HG03439 (cell line): ENCODE results near the gene ESR1.
"Not testable (repeated sequence)": the region's sequence is repeated elsewhere in the genome, so short reads cannot be mapped to it uniquely, and the experiment has no call there.

Experiments
- ATAC-seq: cut with Tn5 transposase; IDR thresholded peaks from one replicate; pipeline ENCODE4 v1.9.1; 2021; ENCODE audit warnings: mild to moderate bottlenecking, moderate library complexity; ENCODE audit not compliant: unreplicated experiment

Gene ESR1

DNA sequence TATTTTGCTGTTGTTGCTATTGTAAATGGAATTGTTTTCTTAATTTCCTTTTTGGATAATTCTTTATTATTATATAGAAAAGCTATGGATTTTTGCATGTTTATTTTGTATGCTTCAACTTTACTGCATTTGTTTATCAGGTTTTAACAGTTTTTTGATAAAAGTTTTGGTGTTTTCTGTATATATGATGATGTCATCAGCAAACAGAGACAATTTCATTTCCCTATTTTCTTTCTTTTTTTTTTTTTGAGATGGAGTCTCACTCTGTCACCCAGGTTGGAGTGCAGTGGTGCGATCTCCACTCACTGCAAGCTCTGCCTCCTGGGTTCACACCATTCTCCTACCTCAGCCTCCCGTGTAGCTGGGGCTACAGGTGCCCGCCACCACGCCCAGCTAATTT is 156.9 kb downstream of the ESR1 start:
- ATAC-seq: not testable (repeated sequence)

DNA sequence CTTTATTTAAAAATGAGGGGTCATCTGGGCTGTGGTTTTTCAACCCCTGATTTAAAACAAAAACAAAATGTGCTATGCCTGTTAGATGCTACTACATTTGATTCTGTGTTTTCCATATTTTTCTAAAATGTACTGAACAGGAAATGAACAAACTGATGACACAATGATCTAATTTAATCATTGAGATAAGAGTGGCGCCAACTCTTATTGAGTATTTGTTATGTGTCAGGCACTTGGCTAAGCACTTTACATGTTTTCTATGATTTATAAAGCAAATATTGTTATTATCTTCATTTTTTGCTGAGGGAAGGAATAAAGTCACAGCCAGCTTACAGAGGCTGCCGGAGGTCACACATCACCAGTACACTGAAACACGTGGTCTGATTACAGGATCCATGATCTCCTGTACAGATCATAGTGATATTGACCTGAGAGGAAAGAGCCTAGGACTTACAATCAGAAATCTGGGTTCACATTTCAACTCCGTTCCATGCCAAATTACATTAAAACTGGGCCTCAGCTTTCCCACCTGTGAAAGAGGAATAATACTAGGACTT is 166.7 kb downstream of the ESR1 start:
- no peak for ATAC-seq

DNA sequence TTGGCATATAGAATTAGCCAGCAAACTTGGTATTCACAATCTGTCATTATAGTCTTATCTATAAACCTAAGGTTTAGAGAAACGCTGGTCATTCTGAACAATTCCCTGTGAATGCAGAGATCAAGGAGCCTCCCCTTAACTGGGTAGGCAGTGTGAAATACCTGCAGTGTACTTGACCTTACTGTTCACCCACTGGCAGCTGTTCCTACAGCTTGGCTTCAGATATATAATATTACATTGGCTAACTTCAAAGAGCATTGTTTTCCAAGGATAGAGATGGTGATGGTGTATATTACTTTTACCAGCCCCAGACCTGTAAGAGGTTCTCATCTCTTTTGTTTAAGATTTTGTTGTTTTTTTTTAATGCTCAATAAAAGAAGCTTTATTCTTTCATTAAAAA is 168.3 kb downstream of the ESR1 start:
- ATAC-seq: no peak

DNA sequence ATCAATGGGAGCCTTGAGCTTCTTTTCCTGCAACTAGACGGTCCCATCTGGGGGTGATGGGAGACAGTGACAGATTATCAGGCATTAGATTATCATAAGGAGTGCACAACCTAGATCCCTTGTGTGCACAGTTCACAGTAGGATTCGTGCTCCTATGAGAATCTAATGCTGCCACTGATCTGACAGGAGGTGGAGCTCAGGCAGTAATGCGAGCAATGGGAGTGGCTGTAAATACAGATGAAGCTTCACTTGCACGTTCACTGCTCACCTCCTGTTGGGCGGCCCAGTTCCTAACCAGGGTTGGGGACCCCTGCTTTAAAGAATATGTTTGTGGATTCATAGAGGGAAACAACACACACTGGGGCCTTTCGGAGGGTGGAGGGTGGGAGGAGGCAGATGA is 180.7 kb downstream of the ESR1 start:
- ATAC-seq: not testable (repeated sequence)

DNA sequence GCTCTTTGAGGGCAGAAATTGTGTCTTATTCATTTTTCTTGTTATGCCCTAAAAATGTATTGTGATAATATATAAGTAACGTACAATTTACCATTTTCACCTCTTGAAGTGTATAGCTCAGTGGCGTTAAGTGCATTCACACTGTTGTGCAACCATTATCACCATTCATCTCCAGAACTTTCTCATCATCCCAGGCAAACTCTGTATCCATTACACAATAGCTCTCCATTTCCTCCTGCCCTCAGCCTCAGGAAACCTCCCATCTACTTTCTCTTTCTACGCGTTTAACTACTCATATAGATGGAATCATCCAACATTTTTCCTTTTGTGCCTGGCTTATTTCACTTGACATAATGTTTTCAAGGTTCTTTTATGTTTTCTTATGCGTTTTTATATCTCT is 184.6 kb downstream of the ESR1 start:
- ATAC-seq: no peak

DNA sequence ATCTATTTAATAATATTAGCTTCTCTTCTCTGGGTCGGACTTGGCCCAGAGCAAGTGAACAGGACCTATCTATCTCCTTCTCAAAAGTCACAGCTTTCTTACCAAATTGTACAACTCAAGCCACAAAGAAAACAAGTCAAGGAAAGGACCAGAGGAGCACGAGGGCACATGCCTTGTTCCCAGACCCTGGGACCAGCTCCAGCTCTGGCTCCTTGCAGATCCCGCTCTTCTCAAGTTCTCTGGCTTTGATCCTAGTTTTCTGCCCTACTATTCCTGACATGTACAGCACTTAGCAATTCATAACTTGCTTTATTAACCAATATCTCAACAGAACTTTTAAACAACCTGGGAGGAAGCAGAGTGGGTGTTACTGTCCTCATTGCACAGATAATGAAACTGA is 185.9 kb downstream of the ESR1 start:
- no peak for ATAC-seq

DNA sequence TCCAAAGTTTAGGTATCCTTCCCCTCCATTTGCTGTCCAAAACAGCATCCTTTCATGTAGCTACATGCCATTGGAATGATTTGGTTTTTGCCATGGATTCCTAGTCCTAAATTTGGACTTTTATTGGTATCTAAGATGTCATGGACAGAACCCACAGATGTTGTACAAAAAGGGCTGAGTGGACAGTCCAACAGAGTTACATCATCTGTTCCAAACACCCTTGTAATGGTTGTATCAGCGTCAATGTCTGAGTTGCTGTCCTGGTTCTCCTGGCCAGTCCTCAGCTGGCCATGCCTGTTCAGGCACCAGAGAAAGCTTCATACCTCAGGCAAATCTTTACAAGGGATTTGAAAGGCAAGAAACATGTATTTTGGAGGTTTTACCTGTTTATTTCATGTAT is 191.3 kb downstream of the ESR1 start:
- ATAC-seq: no peak

DNA sequence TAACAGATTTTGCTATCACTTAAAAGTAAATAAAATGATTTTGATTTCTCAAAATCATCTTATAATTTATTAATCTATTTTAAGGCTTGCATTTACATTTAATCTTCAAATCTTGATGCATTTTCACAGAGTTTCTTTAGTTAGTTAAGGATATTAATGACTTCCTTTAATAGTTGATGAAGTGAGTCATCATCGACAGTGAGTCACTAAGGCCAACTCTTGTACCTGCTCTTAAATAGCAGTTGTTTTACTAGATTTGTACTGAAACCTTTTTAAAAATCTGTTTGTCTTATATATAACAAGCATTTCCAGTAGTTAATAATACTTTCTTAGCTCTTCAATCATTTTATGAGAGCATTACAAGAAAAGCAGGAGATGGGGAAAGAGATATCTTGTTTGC is 191.7 kb downstream of the ESR1 start:
- ATAC-seq: no peak

DNA sequence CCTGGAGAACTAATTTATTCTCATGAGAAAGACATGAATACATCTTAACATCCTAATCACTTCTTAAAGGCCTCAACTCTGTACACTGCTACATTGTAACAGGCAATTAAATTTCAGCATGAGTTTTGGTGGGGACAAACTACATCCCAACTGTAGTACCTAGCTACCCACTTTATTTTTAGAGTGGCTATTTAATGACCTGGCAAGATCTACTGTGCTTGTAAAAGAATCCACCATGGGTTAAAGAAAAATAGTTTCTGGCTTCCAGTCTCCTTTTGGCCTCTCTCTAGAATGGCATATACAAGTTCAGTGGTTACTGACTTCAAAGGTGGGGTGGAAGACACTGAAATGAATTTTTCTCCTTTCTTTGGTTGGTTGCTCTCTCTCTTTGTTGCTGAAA is 193.9 kb downstream of the ESR1 start:
- ATAC-seq: no peak

DNA sequence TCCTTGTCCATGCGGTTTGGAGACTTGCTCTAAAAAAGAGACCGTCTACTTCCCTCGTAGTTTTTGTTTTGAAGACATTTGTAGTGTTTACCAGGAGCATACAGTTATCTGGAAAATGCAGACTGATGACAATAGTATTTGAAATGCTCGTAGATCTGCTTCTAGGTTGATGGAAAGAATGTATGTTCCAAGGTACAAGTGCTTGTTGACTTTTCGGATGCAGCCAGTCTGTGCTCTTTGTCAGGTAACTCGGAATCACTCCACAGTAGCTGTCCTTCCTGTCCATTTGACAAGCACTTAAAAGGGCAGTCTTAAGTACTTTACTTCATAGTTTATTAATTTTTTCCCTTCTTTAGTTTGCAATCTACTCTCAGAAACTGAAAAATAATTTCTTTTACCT is 194.8 kb downstream of the ESR1 start:
- no peak for ATAC-seq

DNA sequence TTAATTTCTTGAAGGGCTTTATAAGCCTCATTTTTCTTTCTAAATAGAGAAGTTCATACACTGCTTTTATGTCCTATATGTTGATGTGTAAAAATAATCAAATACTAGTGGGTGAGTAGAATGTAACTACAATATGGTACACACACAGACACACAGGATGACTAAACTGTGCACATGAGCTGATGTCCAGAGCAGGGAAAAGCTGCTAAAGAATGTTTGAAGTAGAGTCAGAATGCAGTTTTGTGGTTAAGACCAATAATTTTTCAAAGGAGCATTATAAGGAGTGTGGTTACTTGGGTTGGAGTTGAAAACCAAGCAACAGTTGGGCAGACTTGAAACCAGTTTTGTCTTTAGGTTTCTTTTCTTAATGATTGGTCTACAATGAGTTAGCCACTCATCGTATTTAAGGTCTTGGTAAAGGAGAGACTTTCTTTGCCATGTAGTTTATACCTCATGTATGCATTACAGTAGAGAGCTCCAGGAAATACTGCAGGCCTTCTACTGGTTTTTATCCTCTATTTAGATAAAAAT is 196.6 kb downstream of the ESR1 start:
- ATAC-seq: no peak

DNA sequence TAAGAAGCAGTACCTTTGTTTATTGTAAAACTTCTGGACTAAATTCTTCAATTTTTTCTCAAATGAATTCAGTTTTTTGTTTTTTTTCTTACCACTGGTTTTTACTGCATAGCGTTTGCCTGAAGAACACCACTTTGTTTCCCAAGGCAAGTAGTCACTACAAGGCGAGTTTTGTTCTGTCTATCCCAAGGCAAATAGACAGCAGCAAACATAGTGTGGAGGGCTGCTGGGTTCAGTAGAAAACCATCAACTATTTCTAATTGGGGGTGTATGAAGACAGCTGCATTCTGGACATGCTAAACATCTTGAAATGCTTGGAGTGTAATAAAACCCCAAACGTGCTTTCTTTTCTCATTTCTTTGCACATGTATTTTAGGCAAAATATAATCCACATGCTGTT is 197.4 kb downstream of the ESR1 start:
- ATAC-seq: no peak

DNA sequence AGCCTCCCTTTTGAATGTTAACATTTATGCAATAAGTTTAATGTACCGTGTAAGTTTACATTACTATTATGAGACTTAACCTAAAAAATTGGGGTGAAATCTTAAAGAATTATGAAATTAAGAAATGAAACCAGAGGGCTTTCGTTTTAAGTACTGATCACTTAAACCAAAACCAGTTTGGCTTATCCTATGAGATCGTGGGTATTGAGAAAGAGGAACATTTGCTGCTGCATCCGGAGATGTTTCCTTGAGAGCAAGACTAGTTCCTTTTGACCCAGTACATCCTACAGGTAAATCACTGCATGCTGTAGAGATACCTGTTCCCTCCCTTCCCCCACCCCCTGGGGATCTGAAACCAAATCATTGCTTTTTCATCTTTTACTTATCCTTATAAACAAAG is 201.3 kb downstream of the ESR1 start:
- ATAC-seq: no peak

DNA sequence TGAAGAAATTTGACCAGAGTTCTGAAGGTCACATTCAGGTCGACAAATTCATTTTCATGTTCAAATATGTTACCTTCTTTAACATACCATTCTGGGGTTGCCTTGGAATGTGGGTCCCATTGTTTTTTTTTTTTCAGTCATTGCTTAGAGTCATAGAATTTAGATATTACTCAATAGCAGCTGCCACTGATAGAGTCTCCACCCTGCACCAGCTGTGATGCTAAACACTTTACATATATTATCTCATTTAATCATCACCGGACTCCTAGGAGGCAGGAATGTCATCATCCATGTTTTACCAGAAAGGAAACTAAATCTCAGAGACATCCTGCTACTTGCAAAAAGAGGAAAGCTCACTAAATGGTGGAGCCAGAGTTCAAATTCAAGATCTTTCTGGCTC is 204.7 kb downstream of the ESR1 start:
- ATAC-seq: no peak

DNA sequence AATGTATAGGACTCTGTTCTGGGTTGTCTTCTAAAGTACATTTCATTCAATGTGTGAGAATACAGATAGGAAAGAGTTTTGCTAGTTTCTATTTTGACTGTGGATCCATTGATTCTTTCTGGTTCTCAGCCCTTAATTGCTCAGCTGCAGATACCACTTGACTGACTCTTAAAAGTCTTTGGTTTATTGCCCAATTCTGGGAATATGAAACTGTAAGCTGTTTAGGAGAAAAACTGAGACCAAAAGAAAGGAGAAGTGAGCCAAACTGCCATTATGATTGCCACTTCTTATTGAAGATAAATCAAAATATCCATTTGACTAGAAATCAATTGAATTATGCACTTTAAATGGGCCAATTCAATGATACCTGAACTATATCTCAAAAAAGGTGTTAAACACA is 211.4 kb downstream of the ESR1 start:
- ATAC-seq: no peak

DNA sequence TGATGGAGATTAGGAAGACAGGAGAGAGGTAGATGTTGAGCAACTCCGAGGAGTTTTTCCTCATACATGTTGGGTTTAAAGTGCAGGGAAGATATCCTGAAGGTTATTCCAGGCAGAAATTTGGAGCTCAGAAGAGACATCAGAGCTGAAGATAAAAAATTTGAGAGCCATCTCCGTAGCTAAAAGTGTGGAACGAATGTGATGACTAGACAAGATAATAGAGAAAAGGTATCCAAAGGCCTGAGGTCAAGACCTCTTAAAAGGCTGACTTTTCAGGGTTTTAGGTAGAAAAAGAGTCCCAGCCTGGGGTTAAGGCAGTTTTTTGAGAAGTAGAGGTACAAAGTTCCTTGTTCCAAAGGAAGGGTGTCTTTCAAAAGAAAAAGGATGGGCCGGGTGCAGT is 214.8 kb downstream of the ESR1 start:
- no peak for ATAC-seq

DNA sequence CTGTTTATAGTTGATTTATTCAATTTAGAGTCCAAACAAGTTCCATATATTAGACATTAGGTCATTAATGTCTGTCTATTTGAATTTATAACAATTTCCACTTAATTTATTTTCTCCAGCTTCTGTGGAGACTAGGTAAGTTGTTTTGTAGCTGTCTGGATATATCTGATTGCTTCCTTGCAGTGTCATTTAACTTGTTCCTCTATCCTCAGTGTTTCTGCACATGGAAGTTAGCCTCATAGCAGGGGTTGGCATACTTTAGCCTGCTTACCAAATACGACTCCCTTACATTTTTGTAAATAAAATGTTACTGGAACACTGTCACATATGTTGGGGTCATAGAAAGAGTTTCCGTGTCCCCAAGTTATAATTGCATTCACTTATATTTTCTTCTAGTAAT is 216.1 kb downstream of the ESR1 start:
- no peak for ATAC-seq

DNA sequence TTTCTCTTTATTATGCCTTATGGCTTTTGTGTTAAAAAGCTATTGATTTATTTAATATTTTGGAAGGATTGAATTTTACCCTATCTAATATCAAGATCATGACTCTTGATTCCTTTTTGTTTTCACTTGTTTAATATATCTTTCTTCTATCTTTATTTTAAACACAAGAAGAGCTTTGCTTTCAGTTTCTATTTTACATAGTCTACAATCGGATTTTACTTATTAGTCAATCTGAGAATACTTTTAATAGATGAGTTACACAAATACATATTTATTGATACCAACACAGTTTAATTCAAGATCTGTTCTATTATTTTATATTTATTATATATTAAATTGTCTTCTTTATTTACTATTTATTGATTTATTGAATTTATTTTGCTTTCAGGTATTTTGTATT is 218.8 kb downstream of the ESR1 start:
- ATAC-seq: no peak

DNA sequence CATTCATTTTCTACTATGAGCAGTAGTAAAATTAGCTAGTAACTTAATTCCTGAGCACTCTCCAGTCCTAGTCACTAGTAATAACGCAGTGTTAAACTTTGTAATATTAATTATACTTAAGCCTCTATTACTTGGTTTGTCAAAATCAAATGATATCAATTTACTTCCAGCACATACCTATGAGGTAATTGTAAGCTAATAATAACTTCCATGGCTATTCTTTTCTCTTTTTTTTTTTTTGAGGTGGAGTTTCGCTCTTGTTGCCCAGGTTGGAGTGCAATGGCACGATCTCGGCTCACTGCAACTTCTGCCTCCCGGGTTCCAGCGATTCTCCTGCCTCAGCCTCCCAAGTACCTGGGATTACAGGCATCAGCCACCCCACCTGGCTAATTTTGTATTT is 219.3 kb downstream of the ESR1 start:
- not testable (repeated sequence) for ATAC-seq

DNA sequence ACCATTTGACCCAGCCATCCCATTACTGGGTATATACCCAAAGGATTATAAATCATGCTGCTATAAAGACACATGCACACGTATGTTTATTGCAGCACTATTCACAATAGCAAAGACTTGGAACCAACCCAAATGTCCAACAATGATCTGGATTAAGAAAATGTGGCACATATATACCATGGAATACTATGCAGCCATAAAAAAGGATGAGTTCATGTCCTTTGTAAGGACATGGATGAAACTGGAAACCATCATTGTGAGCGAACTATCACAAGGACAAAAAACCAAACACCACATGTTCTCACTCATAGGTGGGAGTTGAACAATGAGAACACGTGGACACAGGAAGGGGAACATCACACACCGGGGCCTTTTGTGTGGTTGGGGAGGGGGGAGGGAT is 226.3 kb downstream of the ESR1 start:
- not testable (repeated sequence) for ATAC-seq

DNA sequence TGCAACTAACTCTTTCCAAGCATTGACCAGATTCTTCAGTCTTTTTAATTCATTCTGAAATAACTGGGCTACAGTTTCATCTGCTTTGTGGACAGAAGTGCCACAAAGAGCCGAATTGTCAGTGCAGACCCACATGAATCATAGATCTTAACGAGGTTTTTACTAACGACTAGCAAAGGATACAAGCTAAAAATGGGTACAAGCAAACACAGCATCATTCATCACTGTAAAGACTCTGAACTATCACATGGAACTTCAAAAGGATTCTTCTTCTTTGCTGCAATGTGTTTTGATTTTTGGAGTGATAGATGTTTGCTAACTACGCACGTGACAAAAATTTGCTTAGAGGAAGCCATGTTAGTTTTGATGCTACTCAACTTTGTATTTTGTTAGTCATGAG is 227.1 kb downstream of the ESR1 start:
- no peak for ATAC-seq

DNA sequence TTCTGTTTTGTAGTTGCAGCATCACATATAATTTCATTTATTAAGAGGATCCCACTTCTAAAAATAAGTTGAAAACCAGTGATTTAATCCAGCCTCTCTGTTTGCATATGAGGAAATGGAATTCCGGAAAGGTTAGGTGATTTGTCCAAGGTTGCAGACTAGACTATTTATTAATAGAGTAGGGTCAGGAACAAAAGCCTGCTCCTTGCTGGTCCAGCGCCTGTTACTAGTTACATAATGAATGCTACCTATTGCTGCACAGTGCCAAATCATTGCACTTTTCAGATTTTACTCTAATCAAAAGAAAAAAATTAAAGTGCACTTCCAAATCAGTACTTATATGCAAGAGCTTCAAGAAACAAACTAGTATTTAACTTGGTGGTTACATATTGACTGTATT is 238.6 kb downstream of the ESR1 start:
- no peak for ATAC-seq

DNA sequence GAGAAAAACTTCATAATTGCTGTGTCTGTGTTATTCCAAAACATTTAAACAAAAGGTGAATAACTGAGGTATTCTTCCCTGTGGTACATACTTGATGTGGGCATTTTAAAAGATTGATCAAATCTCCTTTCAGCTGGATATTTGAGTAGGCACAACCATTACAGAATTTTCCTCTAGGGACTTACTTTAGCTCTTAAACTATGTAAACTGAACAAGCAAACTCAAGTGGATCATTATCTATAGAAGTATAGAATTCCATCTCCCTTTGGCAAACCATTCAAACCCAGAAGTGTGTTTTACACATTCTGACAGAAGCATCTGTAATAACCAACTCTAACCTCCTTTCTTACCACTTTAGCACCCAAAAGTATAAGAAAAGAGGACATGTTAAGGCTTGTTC is 241.4 kb downstream of the ESR1 start:
- no peak for ATAC-seq

DNA sequence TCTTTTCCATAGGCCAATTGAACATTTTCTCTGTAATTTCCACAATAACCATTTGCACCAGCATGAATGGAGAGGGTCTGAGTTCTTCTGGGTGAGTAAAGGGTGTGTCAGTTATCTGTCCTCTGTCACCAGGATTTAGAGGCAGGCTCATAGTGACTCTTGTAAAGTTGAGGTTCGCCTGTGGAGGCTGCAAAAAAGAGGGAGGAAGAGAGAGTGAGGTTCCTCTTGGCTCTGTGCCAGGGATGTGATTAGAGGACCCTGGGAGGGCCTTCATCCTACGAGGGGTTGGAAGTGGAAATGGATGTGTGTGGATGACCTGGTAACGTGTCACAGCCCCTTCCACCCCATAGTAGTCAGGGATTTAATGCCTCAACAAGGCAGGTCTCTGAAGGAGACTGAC is 242.0 kb downstream of the ESR1 start:
- no peak for ATAC-seq
